Measurements from ENCODE around the gene NDUFV2.
"Not testable (repeated sequence)": the region's sequence is repeated elsewhere in the genome, so short reads cannot be mapped to it uniquely, and the experiment has no call there.

The NDUFV2 gene

DNA sequence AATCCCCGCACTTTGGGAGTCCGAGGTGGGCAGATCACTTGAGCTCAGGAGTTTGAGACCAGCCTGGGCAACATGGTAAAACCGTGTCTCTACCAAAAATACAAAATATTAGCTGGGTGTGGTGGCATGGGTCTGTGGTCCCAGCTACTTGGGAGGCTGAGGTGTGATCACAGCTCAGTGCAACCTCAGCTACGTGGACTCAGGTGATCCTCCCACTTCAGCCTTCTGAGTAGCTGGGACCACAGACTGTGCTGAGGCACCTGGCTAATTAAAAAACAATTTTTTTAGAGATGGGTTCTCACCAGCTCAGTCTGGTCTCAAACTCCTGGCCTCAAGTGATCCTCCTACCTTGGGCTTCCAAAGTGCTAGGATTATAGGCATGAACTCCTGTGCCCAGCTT, 57.5 kb downstream of the NDUFV2 start:
- no peak overlapping the region for H3K4me3 ChIP-seq (ENCODE audit: low read length)
- TF ChIP-seq, protein P1, sequence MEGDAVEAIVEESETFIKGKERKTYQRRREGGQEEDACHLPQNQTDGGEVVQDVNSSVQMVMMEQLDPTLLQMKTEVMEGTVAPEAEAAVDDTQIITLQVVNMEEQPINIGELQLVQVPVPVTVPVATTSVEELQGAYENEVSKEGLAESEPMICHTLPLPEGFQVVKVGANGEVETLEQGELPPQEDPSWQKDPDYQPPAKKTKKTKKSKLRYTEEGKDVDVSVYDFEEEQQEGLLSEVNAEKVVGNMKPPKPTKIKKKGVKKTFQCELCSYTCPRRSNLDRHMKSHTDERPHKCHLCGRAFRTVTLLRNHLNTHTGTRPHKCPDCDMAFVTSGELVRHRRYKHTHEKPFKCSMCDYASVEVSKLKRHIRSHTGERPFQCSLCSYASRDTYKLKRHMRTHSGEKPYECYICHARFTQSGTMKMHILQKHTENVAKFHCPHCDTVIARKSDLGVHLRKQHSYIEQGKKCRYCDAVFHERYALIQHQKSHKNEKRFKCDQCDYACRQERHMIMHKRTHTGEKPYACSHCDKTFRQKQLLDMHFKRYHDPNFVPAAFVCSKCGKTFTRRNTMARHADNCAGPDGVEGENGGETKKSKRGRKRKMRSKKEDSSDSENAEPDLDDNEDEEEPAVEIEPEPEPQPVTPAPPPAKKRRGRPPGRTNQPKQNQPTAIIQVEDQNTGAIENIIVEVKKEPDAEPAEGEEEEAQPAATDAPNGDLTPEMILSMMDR (IDR thresholded peaks at IDR 0.05; ENCODE audit: insufficient read depth, low read depth, low read length, missing control alignments): no peak

GRCh38 chr18:9162663-9163062, 60.2 kb downstream of the NDUFV2 start:
- not testable (repeated sequence) for H3K4me3 ChIP-seq (ENCODE audit: low read length); DNase-seq (ENCODE audit: low read depth)

More for the DNA sequence above, 57.5 kb downstream of the NDUFV2 start:
- no peak for DNase-seq (ENCODE audit: low read depth)

- DNase-seq (ENCODE audit: low read depth); H3K4me3 ChIP-seq (ENCODE audit: low read length): not testable (repeated sequence)
These were observed 61.6 kb downstream of the NDUFV2 start for GRCh38 chr18:9164149-9164548.

GRCh38 chr18:9165883-9166282, 63.4 kb downstream of the NDUFV2 start:
- not testable (repeated sequence) for H3K4me3 ChIP-seq (ENCODE audit: low read length); DNase-seq (ENCODE audit: low read depth)

- not testable (repeated sequence) for H3K4me3 ChIP-seq (ENCODE audit: low read length)
These were observed 67.0 kb downstream of the NDUFV2 start for GRCh38 chr18:9169515-9169914.

GRCh38 chr18:9171919-9172318, 69.4 kb downstream of the NDUFV2 start:
- H3K4me3 ChIP-seq (ENCODE audit: low read length); DNase-seq (ENCODE audit: low read depth): not testable (repeated sequence)

More at GRCh38 chr18:9169515-9169914, 67.0 kb downstream of the NDUFV2 start:
- DNase-seq (ENCODE audit: low read depth): not testable (repeated sequence)

DNA sequence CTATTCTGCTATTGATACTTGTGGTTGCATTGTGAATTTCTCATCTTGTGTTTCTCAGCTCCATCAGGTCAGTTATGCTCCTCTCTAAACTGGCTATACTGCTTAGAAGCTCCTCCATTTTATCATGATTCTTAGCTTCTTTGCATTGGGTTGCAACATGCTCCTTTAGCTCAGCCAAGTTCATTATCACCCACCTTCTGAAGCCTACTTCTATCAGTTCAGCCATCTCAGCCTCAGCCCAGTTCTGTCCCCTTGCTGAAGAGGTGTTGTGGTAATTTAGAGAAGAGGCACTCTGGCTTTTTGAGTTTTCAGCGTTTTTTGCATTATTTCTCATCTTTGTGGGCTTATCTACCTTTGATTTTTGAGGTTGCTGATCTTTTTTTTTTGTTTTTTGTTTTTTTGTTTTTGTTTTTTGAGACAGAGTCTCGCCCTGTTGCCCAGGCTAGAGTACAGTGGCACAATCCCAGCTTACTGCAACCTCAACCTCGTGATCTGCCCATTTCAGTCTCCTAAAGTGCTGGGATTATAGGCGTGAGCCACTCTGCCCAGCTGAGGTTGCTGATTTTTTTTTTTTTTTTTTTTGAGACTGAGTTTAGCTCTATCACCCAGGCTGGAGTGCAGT, 70.1 kb downstream of the NDUFV2 start:
- H3K4me3 ChIP-seq (ENCODE audit: low read length): no peak overlapping the region
- TF ChIP-seq, protein P1 (IDR thresholded peaks at IDR 0.05; ENCODE audit: insufficient read depth, low read depth, low read length, missing control alignments): no peak
- DNase-seq (ENCODE audit: low read depth): no peak

GRCh38 chr18:9173770-9174233, 71.3 kb downstream of the NDUFV2 start:
- H3K4me3 ChIP-seq (ENCODE audit: low read length): no peak overlapping the region
- DNase-seq (ENCODE audit: low read depth): no peak
- TF ChIP-seq, protein P1 (IDR thresholded peaks at IDR 0.05; ENCODE audit: insufficient read depth, low read depth, low read length, missing control alignments): no peak

DNA sequence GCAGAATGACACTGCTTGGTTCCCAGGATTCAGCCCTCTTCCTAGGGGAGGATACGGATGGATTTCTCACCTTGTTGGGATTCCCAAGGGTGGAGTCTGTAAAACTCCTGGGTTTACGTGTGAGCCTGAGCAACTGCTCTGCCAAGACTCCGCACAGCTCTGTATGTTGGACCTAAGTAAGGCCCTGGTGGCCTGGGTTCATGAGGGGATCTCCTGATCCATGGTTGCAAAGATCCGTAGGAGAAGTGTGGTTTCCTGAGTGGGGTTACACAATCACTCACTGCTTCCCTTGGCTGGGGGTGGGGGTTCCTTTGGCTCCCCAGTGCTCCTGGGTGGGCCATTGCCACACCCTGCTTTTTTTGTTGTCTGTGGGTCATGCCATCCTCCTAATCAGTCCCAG, 71.8 kb downstream of the NDUFV2 start:
- TF ChIP-seq, protein P1 (IDR thresholded peaks at IDR 0.05; ENCODE audit: insufficient read depth, low read depth, low read length, missing control alignments): no peak
- H3K4me3 ChIP-seq (ENCODE audit: low read length): no peak overlapping the region
- DNase-seq (ENCODE audit: low read depth): no peak

- H3K4me3 ChIP-seq (ENCODE audit: low read length): no peak overlapping the region
- TF ChIP-seq, protein P1 (IDR thresholded peaks at IDR 0.05; ENCODE audit: insufficient read depth, low read depth, low read length, missing control alignments): no peak
- no peak for DNase-seq (ENCODE audit: low read depth)
These were observed 72.6 kb downstream of the NDUFV2 start for GRCh38 chr18:9175115-9175514.

Data from epithelial cell of esophagus (primary cell).